HCT116 (cell line): Measurements from ENCODE around the gene SOBP. TPM values are rescaled to one million over a fixed set of nuclear protein-coding genes. Genes with fewer than 3 reads are reported as not detected.

Source experiments
- ATAC-seq: fragments of 200-7000 bp; cut with Tn5 transposase; 2 replicates; pipeline ENCODE4 v1.9.1; 2020; ENCODE audit warnings: mild to moderate bottlenecking, moderate library complexity
- BruUV-seq: library from RNA; stranded (reverse); fragments of 400-500 nt; replicated peaks from 2 replicates; lab custom pipeline; 2021; lab: Mats Ljungman, UMichigan
- CTCF ChIA-PET: fragments of 300-600 bp; sonication (Branson Sonifier 250); formaldehyde crosslinking; loops from one replicate; lab custom pipeline; 2021; ENCODE audit warnings: antibody characterized with exemption; lab: Charles Lee
- POLR2A ChIA-PET: fragments of 300-600, 350-600 bp; sonication (Branson Sonifier 250); formaldehyde crosslinking; loops from one replicate; lab custom pipeline; 2021; ENCODE audit warnings: antibody characterized with exemption; lab: Charles Lee
- RAD21 ChIA-PET, 2 experiments: fragments of 300-600 bp; sonication (Branson Sonifier 250); formaldehyde crosslinking; loops; one replicate each; lab custom pipeline; 2023; ENCODE audit warnings: low total read pairs in 2 of 2; ENCODE audit not compliant: uncharacterized antibody in 2 of 2, unreplicated experiment in 2 of 2, low non-redundant PET in 1 of 2; lab: Charles Lee
- DNase-seq: peaks from one replicate; pipeline ENCODE4 v3.0.0-alpha.2; 2010; ENCODE audit warnings: low read depth, low spot score
- H2AFZ ChIP-seq: fragments of 200-600 bp; shearing (Covaris generic), sonication (generic); 2 replicates; pipeline ENCODE4 v1.6.1; 2017; ENCODE audit warnings: low read depth, mixed run types, mixed read lengths, antibody characterized with exemption, low read length; ENCODE audit not compliant: poor library complexity, severe bottlenecking
- H3K27ac ChIP-seq: 2 replicates; pipeline ENCODE4 v1.5.1; 2012; ENCODE audit warnings: low read depth, low read length
- H3K27me3 ChIP-seq: fragments of 200-600 bp; sonication (generic); 2 replicates; pipeline ENCODE4 v1.6.1; 2016; ENCODE audit warnings: mixed run types, low read length, mixed read lengths; ENCODE audit not compliant: insufficient read depth
- H3K36me3 ChIP-seq, 2 experiments: fragments of 200-500 bp in 1 of 2; fragments of 200-600 bp in 1 of 2; sonication (Bioruptor generic) in 1 of 2; sonication (generic) in 1 of 2; 2 replicates each; pipeline versions ENCODE4 v1.5.1 to v1.6.1; 2014 to 2016; ENCODE audit warnings: low read length in 2 of 2, inconsistent platforms in 1 of 2, mixed read lengths in 1 of 2, mixed run types in 1 of 2; ENCODE audit not compliant: insufficient read depth in 2 of 2, control insufficient read depth in 1 of 2
- H3K4me1 ChIP-seq, 2 experiments: fragments of 200-600 bp in 1 of 2; sonication (generic) in 1 of 2; 2 replicates each; pipeline versions ENCODE4 v1.5.1 to v1.6.1; 2012 to 2017; ENCODE audit warnings: low read length in 2 of 2, inconsistent platforms in 1 of 2, mild to moderate bottlenecking in 1 of 2, mixed read lengths in 1 of 2, mixed run types in 1 of 2, moderate library complexity in 1 of 2; ENCODE audit not compliant: insufficient read depth in 2 of 2, control insufficient read depth in 1 of 2
- H3K4me2 ChIP-seq: fragments of 200-600 bp; sonication (generic); 2 replicates; pipeline ENCODE4 v1.6.1; 2017; ENCODE audit warnings: mixed run types, low read length, mixed read lengths
- H3K4me3 ChIP-seq, 2 experiments: fragments of 200-600 bp in 1 of 2; sonication (generic) in 1 of 2; replicated peaks in 1 of 2; 2 replicates each; pipeline ENCODE4 v1.5.1; 2011 to 2016; ENCODE audit warnings: low read length in 2 of 2, control low read depth in 1 of 2, low read depth in 1 of 2, mild to moderate bottlenecking in 1 of 2, mixed read lengths in 1 of 2, mixed run types in 1 of 2
- H3K79me2 ChIP-seq: fragments of 200-600 bp; sonication (generic); 2 replicates; pipeline ENCODE4 v1.6.1; 2017; ENCODE audit warnings: mild to moderate bottlenecking, mixed run types, low read length, moderate library complexity, mixed read lengths; ENCODE audit not compliant: insufficient read depth
- H3K9ac ChIP-seq: fragments of 200-600 bp; sonication (generic); 2 replicates; pipeline ENCODE4 v1.6.1; 2016; ENCODE audit warnings: low read length, mixed read lengths
- H3K9me2 ChIP-seq: fragments of 200-600 bp; sonication (generic), shearing (Covaris generic); 2 replicates; pipeline ENCODE4 v1.6.1; 2017; ENCODE audit warnings: mixed run types, mild to moderate bottlenecking, moderate library complexity; ENCODE audit not compliant: insufficient read depth
- H3K9me3 ChIP-seq, 2 experiments: fragments of 200-500 bp in 1 of 2; fragments of 200-600 bp in 1 of 2; sonication (Bioruptor generic) in 1 of 2; sonication (generic) in 1 of 2; 2 replicates each; pipeline ENCODE4 v1.6.1; 2014 to 2017; ENCODE audit warnings: low read length in 2 of 2, mixed read lengths in 2 of 2, inconsistent platforms in 1 of 2, low read depth in 1 of 2, mild to moderate bottlenecking in 1 of 2, mixed run types in 1 of 2, moderate library complexity in 1 of 2; ENCODE audit not compliant: control insufficient read depth in 1 of 2, insufficient read depth in 1 of 2
- H4K20me1 ChIP-seq: fragments of 200-600 bp; sonication (generic), shearing (Covaris generic); 2 replicates; pipeline ENCODE4 v1.6.1; 2017; ENCODE audit warnings: mixed run types, mild to moderate bottlenecking, moderate library complexity; ENCODE audit not compliant: insufficient read depth
- CBX3 ChIP-seq: IDR thresholded peaks from 2 replicates; pipeline ENCODE4 v1.6.1; 2012; ENCODE audit warnings: low read depth
- CEBPB ChIP-seq: IDR thresholded peaks from 2 replicates; pipeline ENCODE4 v1.6.1; 2012; ENCODE audit warnings: low read depth
- CTCF ChIP-seq, 3 experiments: fragments of 200-600 bp in 1 of 3; sonication (generic) in 1 of 3; IDR thresholded peaks in 2 of 3; conservative IDR thresholded peaks in 1 of 3; 2 replicates each; pipeline ENCODE4 v1.5.1; 2012 to 2017; ENCODE audit warnings: low read depth in 2 of 3, low read length in 2 of 3, antibody characterized with exemption in 1 of 3, borderline replicate concordance in 1 of 3, control low read depth in 1 of 3, mild to moderate bottlenecking in 1 of 3, mixed read lengths in 1 of 3, mixed run types in 1 of 3, moderate library complexity in 1 of 3; ENCODE audit not compliant: insufficient read depth in 1 of 3
- EGR1 ChIP-seq: IDR thresholded peaks from 2 replicates; pipeline ENCODE4 v1.6.1; 2012; ENCODE audit warnings: low read depth
- EZH2 ChIP-seq: fragments of 200-600 bp; sonication (generic); IDR thresholded peaks from 2 replicates; pipeline ENCODE4 v1.6.1; 2017; ENCODE audit warnings: antibody characterized with exemption, mixed run types
- EZH2phosphoT487 ChIP-seq: fragments of 200-600 bp; IDR thresholded peaks from 2 replicates; pipeline ENCODE4 v1.6.1; 2018; ENCODE audit warnings: antibody characterized with exemption, borderline replicate concordance
- FOSL1 ChIP-seq: IDR thresholded peaks from 2 replicates; pipeline ENCODE4 v1.6.1; 2012; ENCODE audit warnings: low read depth
- JUND ChIP-seq: IDR thresholded peaks from 2 replicates; pipeline ENCODE4 v1.6.1; 2012
- POLR2AphosphoS5 ChIP-seq: IDR thresholded peaks from 2 replicates; pipeline ENCODE4 v1.6.1; 2011; ENCODE audit warnings: mild to moderate bottlenecking, low read depth, low read length, moderate library complexity
- REST ChIP-seq: IDR thresholded peaks from 2 replicates; pipeline ENCODE4 v1.6.1; 2012; ENCODE audit warnings: low read depth
- SP1 ChIP-seq: IDR thresholded peaks from 2 replicates; pipeline ENCODE4 v1.6.1; 2012; ENCODE audit warnings: low read depth
- ZBTB33 ChIP-seq: IDR thresholded peaks from 2 replicates; pipeline ENCODE4 v1.6.1; 2011; ENCODE audit warnings: mild to moderate bottlenecking, low read length, moderate library complexity; ENCODE audit not compliant: insufficient replicate concordance; ENCODE audit errors: extremely low read depth
- intact Hi-C: fragments of 100-400 bp; cut with micrococcal nuclease; formaldehyde crosslinking; loops from 2 replicates; pipeline ENCODE4 v1.10.0; 2022
- total RNA-seq: library from RNA; stranded (reverse); gene quantifications from one replicate; pipeline ENCODE4 v1.2.1, GENCODE V29; 2021; ENCODE audit not compliant: unreplicated experiment
- TF ChIP-seq, protein P1 (sequence below): IDR thresholded peaks from 2 replicates; pipeline ENCODE4 v1.6.1; 2012

Gene SOBP
- total RNA-seq, 1 experiment from 2014 or later, result 2.6 TPM

- H3K27ac ChIP-seq, result no peak overlapping the region
- H3K4me1 ChIP-seq, result no peaks in the 10 kb centered on the region
- no peaks in the 10 kb centered on the region for H3K79me2 ChIP-seq
- no peak overlapping the region for H3K4me3 ChIP-seq
- no peaks in the 10 kb centered on the region for H3K9me3 ChIP-seq
- no peak overlapping the region for H3K4me2 ChIP-seq
- BruUV-seq, result no TSS peak
- no peaks in the 10 kb centered on the region for H4K20me1 ChIP-seq
- TF ChIP-seq EZH2phosphoT487 (no peak), CBX3 (no peak), JUND (no peak), CTCF (IDR thresholded peaks at IDR 0.05 in 2 of 3, conservative IDR thresholded peaks at IDR 0.05 in 1 of 3; ENCODE audit: borderline replicate concordance in 1 of 3, insufficient read depth in 1 of 3, low read depth in 2 of 3, low read length in 2 of 3) (no peak), CEBPB (no peak), POLR2AphosphoS5 (no peak), SP1 (no peak), ZBTB33 (no peak), EGR1 (no peak), REST (no peak), EZH2 (no peak), FOSL1 (no peak)
- TF ChIP-seq, protein P1, sequence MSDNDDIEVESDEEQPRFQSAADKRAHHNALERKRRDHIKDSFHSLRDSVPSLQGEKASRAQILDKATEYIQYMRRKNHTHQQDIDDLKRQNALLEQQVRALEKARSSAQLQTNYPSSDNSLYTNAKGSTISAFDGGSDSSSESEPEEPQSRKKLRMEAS, result no peak
- no peak for DNase-seq
- no peak overlapping the region for H2AFZ ChIP-seq
- H3K27me3 ChIP-seq, result no peaks in the 10 kb centered on the region
- ATAC-seq, result no peak
- ChIA-PET RAD21 (no interaction called here), POLR2A (no interaction called here), CTCF (no interaction called here)
- intact Hi-C loops, result no loop called here
- H3K9ac ChIP-seq, result no peak overlapping the region
- H3K36me3 ChIP-seq, result no peaks in the 10 kb centered on the region
- H3K9me2 ChIP-seq, result no peaks in the 10 kb centered on the region
Observed at GRCh38 chr6:107535626-107536025, 45.7 kb downstream of the SOBP start.
